ENCODE results near the gene TSKU.

- TF ChIP-seq EZH2 (IDR thresholded peaks at IDR 0.05; ENCODE audit: low read depth, unreplicated experiment), result no peak
- no peak for TF ChIP-seq CTCF (conservative IDR thresholded peaks at IDR 0.05; ENCODE audit: low read depth in 2 of 2)
- TF ChIP-seq POLR2AphosphoS5 (IDR thresholded peaks at IDR 0.05; ENCODE audit: low read depth), result no peak
- TF ChIP-seq CREB1 (CRISPR knock-in tag; IDR thresholded peaks at IDR 0.05; ENCODE audit: low read depth), result no peak
- TF ChIP-seq EZH2phosphoT487 (IDR thresholded peaks at IDR 0.05; ENCODE audit: unreplicated experiment), result no peak
- TF ChIP-seq, protein P1, sequence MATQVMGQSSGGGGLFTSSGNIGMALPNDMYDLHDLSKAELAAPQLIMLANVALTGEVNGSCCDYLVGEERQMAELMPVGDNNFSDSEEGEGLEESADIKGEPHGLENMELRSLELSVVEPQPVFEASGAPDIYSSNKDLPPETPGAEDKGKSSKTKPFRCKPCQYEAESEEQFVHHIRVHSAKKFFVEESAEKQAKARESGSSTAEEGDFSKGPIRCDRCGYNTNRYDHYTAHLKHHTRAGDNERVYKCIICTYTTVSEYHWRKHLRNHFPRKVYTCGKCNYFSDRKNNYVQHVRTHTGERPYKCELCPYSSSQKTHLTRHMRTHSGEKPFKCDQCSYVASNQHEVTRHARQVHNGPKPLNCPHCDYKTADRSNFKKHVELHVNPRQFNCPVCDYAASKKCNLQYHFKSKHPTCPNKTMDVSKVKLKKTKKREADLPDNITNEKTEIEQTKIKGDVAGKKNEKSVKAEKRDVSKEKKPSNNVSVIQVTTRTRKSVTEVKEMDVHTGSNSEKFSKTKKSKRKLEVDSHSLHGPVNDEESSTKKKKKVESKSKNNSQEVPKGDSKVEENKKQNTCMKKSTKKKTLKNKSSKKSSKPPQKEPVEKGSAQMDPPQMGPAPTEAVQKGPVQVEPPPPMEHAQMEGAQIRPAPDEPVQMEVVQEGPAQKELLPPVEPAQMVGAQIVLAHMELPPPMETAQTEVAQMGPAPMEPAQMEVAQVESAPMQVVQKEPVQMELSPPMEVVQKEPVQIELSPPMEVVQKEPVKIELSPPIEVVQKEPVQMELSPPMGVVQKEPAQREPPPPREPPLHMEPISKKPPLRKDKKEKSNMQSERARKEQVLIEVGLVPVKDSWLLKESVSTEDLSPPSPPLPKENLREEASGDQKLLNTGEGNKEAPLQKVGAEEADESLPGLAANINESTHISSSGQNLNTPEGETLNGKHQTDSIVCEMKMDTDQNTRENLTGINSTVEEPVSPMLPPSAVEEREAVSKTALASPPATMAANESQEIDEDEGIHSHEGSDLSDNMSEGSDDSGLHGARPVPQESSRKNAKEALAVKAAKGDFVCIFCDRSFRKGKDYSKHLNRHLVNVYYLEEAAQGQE (IDR thresholded peaks at IDR 0.05; ENCODE audit: unreplicated experiment), result no peak
- no peak for TF ChIP-seq STAT1 (IDR thresholded peaks at IDR 0.05; ENCODE audit: unreplicated experiment)
- no peak for TF ChIP-seq ZNF331 (CRISPR knock-in tag; IDR thresholded peaks at IDR 0.05; ENCODE audit: low read depth)
Measured at GRCh38 chr11:76822406-76822805, 39.2 kb downstream of the TSKU start.

Data from GM23338 (cell line).